WTC11 (cell line): ENCODE results near the gene MPEG1.

ENCODE experiments used
- ETV6 ChIP-seq: sonication (generic); formaldehyde crosslinking; IDR thresholded peaks from 2 replicates; pipeline ENCODE4 v1.8.1; 2022; ENCODE audit warnings: mild to moderate bottlenecking, missing genetic modification reagents
- TF ChIP-seq, protein P1 (sequence below): fragments of 200-600 bp; IDR thresholded peaks from 2 replicates; pipeline ENCODE4 v1.8.0; 2022; ENCODE audit warnings: antibody characterized with exemption

- TF ChIP-seq, protein P1, sequence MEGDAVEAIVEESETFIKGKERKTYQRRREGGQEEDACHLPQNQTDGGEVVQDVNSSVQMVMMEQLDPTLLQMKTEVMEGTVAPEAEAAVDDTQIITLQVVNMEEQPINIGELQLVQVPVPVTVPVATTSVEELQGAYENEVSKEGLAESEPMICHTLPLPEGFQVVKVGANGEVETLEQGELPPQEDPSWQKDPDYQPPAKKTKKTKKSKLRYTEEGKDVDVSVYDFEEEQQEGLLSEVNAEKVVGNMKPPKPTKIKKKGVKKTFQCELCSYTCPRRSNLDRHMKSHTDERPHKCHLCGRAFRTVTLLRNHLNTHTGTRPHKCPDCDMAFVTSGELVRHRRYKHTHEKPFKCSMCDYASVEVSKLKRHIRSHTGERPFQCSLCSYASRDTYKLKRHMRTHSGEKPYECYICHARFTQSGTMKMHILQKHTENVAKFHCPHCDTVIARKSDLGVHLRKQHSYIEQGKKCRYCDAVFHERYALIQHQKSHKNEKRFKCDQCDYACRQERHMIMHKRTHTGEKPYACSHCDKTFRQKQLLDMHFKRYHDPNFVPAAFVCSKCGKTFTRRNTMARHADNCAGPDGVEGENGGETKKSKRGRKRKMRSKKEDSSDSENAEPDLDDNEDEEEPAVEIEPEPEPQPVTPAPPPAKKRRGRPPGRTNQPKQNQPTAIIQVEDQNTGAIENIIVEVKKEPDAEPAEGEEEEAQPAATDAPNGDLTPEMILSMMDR = no peak
- no peak for TF ChIP-seq ETV6 (CRISPR knock-in tag)
These were observed 39.4 kb downstream of the MPEG1 start for GRCh38 chr11:59173080-59173963.
